Umbilical cord (tissue), 1 donor: ENCODE results near the gene EEF1B2. TPM values are rescaled to one million over a fixed set of nuclear protein-coding genes. Genes with fewer than 3 reads are reported as not detected.

Source experiments
- total RNA-seq: library from RNA; depleted of rRNA; stranded (reverse); fragments of >200 nt; gene quantifications from one replicate; pipeline ENCODE4 v1.2.3, GENCODE V29; 2014; ENCODE audit warnings: low replicate concordance; ENCODE audit not compliant: insufficient read depth

The EEF1B2 gene
- total RNA-seq, 1 donor from 2014 or later: 508 TPM

Other genes with a start within 250 kb of the EEF1B2 start
- 10.4 TPM for gene INO80D, start 73.7 kb upstream of the EEF1B2 start, total RNA-seq
- gene NDUFS1, start 451 bp upstream of the EEF1B2 start, total RNA-seq: 81.1 TPM
- gene ZDBF2, start 114.8 kb downstream of the EEF1B2 start, total RNA-seq: 24.6 TPM